NOMO-1 treated with dmso at 0.1 percent for 144 hours (cell line): ENCODE data around the gene RUNDC3A.
"Not testable (repeated sequence)": the region's sequence is repeated elsewhere in the genome, so short reads cannot be mapped to it uniquely, and the experiment has no call there.

Source experiments
- DNase-seq: peaks from one replicate; lab custom pipeline; 2025; ENCODE audit not compliant: unreplicated experiment; lab: John Stamatoyannopoulos, UW

RUNDC3A gene

GRCh38 chr17:44318077-44318892 is 9.9 kb downstream of the RUNDC3A start:
- no peak for DNase-seq

GRCh38 chr17:44320066-44320465 is 11.7 kb downstream of the RUNDC3A start:
- DNase-seq, result no peak

- no peak for DNase-seq
Measured at GRCh38 chr17:44321246-44322120, 13.1 kb downstream of the RUNDC3A start.

GRCh38 chr17:44322236-44322895 is 14.0 kb downstream of the RUNDC3A start:
- DNase-seq, result no peak

- no peak for DNase-seq
Measured at GRCh38 chr17:44323359-44324091, 15.1 kb downstream of the RUNDC3A start.

- DNase-seq, result no peak
Measured at GRCh38 chr17:44324092-44324570, 15.7 kb downstream of the RUNDC3A start.

GRCh38 chr17:44324571-44325275 is 16.3 kb downstream of the RUNDC3A start, which contains the start of gene SLC25A39:
SLC25A39 (minus strand) TSS chr17:44324823; CDS start chr17:44323562, 1,261 bp downstream.
- peak; percentile 83 for DNase-seq

GRCh38 chr17:44326861-44327444 is 18.6 kb downstream of the RUNDC3A start:
- DNase-seq, result peak; percentile 94

- no peak for DNase-seq
Measured at GRCh38 chr17:44327715-44328449, 19.5 kb downstream of the RUNDC3A start.

GRCh38 chr17:44329516-44329915 is 21.1 kb downstream of the RUNDC3A start:
- DNase-seq, result not testable (repeated sequence)

- DNase-seq, result not testable (repeated sequence)
Measured at GRCh38 chr17:44330263-44330662, 21.9 kb downstream of the RUNDC3A start.

- DNase-seq, result peak; percentile 41
Measured at GRCh38 chr17:44331249-44331760, 22.9 kb downstream of the RUNDC3A start.

- DNase-seq, result peak; percentile 42
Measured at GRCh38 chr17:44333371-44333770, 25.0 kb downstream of the RUNDC3A start.

- no peak for DNase-seq
Measured at GRCh38 chr17:44334315-44334714, 25.9 kb downstream of the RUNDC3A start.

- no peak for DNase-seq
Measured at GRCh38 chr17:44334727-44335126, 26.3 kb downstream of the RUNDC3A start.

GRCh38 chr17:44335564-44335963 is 27.2 kb downstream of the RUNDC3A start:
- no peak for DNase-seq

- no peak for DNase-seq
Measured at GRCh38 chr17:44335968-44336367, 27.6 kb downstream of the RUNDC3A start.

- no peak for DNase-seq
Measured at GRCh38 chr17:44338702-44339101, 30.3 kb downstream of the RUNDC3A start.

- not testable (repeated sequence) for DNase-seq
Measured at GRCh38 chr17:44340553-44340952, 32.2 kb downstream of the RUNDC3A start.
